Muscle of arm (tissue), 12 donors: ENCODE measurements around the gene GPSM3. TPM values are rescaled to one million over a fixed set of nuclear protein-coding genes. Genes with fewer than 3 reads are reported as not detected.
A peak's percentile ranks its signal among the peaks of the same experiment; 100 is the strongest.

Experiments used
- DNase-seq: peaks from one replicate; pipeline ENCODE4 v3.0.0-alpha.2; 2013
- polyA plus RNA-seq, 12 donors: library from polyadenylated mRNA; unstranded; fragments of 120-200 nt; gene quantifications; one replicate each; pipeline ENCODE4 v1.2.1, GENCODE V29; 2013; ENCODE audit not compliant: insufficient read length in 12 of 12

GPSM3 gene
- polyA plus RNA-seq, 12 donors, result 4.5 to 18.0 (median 6.5) TPM; not detected in 1

DNA sequence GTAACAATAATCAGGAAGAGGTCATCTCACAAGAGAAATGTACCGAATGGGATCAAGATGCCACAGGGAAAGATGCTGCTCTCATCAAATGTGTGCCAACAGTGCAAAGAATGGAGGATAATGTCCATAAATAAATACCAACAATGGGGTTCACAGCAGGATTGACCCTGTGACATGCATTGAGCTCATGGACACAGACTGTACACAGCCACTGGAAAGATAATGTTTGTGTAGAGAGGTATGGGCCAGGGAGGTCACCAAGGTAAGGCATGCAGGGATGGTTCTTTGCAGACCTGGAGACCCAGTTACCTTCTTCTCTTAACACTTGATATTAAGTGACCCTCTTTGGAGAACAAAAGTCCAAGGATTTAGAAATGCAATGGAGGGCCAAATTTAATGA lies 18.0 kb downstream of the GPSM3 start:
- no peak for DNase-seq

DNA sequence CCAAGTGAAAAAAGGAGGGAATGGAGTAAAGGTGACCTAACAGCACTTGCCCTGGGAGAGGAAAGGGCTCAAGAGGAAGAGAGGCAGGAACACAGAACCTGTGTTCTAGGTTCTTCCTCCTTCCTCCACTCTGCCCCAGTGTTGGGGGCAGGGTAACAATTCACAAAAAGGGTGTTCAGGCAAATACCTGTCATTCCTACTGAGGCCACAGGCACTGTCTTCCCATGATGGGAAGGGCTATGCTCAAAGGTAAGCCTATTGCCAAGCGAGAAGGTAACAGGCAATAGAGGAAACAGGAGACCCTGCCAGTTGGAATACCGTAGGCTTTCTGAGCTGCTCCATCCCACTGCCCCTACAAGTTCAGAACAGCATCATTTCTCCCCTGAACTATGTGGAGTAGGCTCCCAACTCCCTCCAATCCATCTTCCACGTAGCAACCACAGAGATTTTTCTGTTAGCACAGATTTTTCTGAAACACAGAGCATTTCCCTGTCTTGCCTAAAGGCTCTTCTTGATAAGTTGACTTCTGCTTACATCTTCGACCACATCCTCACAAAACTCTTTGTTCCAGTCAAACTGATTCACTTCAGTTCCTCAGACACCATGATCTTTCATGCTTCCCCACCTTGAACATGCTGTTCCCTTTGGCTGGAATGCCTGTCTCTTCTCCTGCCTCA lies 19.3 kb downstream of the GPSM3 start:
- no peak for DNase-seq

DNA sequence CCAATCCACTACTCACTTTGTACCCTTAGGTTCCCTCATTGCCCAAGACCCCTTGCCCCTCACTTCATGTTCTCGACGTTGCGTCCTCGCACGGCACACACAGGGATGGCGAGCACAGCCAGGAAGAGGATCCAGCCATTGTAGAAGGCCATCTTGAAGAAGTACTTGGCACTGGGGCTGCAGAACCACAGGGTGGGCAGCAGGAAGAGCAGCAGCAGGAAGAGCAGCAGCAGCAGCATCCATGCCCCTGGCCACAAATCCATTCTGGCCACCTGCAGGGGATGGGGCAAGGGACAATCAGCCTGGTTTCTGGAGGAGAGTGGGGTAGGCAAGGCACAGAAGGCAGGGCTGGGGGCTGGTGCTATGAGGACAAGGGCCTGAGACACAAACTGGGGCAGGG lies 21.2 kb downstream of the GPSM3 start:
- no peak for DNase-seq

DNA sequence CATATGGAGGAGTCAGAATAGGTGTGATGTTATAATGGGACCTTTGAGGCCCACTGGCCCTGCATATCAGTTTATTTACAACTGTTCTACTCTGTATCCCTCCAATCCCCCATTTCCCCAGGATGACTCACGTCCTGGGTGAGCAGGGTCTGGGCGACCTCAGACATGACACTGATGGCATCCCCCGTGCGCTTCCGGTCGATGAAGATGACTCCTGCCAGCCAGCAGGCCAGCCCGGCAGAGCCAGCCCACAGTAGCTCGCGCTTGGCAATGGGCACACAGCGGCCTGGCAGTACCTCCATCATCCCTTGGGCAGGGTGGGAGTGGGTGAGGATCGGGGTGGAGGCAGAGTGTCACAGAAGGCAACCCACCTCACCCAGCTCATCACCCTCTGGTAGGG lies 22.1 kb downstream of the GPSM3 start:
- no peak for DNase-seq

DNA sequence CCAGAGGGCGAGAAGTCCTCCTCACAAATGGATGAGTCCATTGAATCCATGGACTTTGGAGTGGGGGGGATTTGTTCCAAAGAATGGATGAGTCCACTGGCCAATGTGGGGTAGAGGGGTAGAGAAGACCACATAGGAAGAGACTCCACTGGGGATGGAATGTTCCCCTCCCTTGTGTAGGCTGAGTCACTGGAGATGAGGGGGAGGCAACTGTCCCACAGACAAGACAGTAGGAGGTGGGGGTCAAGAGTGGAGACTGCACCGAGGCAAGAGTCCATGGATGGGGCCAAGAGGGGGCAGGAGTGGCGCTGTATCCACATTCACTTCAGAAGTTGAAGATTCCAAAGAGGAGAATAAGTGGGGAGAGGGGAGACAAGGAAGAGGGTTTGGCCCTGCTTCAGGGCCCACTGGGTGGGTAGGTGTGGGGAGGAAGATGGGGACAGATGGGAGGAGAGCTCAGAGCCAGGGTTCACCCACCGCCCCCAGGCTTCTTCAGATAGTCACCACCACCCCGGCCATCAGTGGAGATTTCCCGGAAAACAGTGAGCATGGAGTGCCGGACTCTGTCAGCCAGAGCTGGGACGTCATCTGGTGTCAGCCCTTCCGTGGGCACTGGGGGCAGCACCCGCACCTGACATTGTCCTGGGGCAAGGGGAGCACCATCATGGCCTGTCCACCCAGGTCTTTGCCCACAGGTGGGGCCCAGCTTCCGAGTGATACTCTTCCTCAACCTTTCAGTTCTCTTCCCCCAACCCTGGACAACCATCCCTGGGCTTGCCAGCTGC lies 23.4 kb downstream of the GPSM3 start:
- no peak for DNase-seq

DNA sequence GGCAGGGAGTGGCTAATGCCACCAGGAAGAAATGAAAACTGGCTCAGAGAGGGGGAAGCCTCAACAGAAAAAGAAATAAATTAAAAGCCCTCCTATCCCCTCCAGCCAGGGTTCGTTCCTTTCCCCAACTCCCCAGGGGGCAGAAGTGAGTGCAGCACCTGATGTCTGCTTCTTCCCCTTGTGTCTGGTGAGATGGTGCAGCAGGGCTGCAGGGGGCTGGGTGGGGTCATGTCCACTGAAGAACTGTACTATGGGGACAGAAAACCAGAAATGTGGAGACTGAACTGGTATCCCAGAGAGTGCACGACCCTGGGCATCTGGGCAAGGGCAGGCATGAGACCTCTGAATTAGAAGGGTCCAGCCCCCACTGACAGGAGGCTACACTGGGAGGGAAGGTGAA lies 24.1 kb downstream of the GPSM3 start:
- DNase-seq, result no peak

DNA sequence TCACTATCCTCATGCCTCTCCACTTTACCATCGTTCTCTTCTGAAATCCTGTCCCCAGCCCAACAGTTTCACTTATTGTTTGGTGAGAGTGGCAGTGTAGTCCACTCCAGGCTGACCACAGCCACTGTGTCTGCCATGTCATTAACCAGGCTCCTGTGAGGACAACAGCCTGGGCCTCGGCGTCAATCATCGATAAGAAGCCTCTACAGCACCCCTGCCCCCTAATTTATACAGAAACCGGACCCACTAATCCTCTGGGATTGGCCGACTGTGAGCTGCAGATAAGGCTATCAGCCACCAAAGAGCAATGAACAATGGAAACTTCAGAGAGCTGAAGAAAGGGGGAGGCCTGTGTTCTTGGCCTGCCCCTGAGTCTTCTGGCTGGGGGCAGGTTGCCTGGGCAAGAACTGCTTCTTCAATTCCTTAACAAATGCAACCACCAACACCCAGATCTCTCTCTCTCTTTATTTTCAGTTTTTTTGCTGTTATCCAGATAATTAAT lies 24.6 kb downstream of the GPSM3 start:
- DNase-seq, result no peak

DNA sequence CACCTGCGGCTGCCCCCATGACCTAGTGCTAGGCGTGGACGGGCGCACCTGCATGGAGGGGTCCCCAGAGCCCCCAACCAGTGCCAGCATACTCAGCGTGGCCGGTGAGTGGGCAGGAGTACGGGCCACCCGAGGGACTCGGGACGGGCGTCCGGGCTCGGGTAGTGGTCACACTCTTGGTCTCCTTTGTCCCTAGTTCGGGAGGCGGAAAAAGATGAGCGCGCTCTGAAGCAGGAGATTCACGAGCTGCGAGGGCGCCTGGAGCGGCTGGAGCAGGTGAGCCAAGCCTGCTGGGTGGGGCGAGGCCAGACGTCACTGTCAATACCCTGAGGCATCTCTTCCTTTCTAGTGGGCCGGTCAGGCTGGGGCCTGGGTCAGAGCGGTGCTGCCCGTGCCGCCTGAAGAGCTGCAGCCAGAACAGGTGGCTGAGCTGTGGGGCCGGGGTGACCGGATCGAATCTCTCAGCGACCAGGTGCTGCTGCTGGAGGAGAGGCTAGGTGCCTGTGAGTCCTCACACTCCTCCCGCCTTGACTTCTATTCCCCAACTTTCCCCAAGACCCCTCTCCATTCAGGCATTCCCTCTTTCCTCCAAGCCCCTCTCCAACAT lies 25.2 kb downstream of the GPSM3 start:
- DNase-seq, result no peak

DNA sequence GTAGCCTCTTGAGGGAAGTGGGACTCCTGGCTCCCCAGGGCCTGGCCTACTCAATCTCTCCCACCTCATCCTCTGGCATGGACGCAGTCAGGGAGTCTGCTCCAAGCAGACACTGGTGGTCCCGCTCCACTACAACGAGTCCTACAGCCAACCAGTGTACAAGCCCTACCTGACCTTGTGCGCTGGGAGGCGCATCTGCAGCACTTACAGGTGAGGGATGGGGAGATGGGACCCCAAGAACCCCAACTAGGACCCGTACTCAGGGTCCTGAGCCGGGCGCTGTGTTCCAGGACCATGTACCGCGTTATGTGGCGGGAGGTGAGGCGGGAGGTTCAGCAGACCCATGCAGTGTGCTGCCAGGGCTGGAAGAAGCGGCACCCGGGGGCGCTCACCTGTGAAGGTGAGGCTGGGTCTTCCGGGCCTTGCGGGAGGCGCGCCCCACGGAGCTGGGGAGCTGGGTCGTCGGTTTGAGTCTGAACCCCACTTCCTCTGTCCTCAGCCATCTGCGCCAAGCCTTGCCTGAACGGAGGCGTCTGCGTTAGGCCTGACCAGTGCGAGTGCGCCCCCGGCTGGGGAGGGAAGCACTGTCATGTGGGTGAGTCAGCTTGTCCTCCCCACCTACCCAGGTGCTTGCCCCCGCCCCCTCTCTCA lies 25.9 kb downstream of the GPSM3 start:
- no peak for DNase-seq

DNA sequence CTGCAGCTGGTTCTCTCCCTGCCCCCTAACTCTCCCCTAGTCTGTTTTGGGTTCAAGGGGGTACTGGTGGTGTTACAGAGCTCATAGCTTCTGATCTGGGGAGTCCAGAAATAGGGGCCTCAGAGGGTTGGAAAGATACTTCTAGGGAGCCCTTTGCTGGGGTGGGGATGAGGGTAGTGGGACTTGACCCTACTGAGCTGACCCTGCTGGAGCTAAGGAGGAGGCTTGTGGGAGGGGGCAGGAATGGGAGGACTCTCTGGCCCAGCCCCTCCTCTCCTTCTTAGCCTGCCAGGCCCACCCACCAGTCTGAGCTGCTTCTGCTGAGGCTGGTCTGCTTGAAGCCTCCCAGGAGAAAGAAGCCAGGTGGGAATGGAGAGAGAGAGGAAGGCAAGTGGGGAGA lies 28.1 kb downstream of the GPSM3 start, which contains the start of gene EGFL8:
Gene EGFL8, plus strand, starts transcription at position 301 of the 400 bp plus-strand sequence. CDS start 1,571 bp downstream, outside the sequence.
- DNase-seq, result no peak

DNA sequence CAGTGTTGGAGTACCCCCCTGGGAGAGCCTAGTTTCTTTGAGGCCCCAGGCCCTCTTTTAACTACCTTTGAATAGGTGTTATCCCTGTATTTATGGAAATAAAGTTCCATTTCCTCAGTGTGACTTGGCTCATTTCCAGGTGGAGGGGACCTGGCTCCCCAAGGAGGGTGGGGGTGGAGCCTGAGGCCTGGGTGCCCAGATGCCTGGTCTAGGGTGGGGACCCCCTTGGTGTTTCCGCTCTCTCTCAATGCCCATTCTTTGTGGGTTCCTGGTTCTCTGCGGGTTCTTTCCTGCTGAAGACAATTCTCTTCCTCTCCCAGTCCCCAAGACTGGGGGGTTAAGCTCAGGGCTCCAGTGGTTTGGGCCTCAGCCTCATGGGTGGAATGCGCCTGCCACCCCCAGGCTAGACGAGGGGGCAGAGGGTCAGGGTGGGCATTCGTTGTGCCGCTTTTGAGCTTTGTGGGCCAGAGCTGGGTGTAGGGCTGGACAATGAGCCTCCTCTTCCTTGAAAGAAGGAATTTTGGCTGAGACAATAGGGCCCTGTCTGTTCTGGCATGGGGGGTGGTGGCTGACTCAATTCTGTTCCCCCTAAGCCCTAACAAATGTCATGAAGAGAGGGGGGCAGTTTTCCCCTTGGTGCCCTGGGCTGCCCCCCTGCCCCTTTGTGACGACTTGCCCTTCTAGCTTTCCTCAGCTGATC lies 28.7 kb downstream of the GPSM3 start:
- DNase-seq, result no peak

DNA sequence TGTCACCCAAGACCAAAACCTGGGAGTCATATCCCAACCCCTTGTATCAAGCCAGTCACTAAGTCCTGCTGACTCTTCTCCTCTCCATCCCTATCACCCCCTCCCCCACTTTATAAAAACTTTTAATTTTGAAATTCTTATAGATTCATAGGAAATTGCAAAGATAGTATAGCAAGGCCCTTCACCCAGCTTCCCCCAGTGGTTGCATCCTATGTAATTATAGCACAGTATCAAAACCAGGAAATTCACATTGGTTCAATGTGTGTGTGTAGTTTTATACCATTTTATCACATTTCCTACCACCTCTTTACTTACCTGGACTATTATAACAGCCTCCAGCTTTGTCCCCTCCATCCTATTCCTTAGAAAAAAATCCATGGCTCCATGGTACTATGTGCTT lies 34.4 kb downstream of the GPSM3 start:
- no peak for DNase-seq

DNA sequence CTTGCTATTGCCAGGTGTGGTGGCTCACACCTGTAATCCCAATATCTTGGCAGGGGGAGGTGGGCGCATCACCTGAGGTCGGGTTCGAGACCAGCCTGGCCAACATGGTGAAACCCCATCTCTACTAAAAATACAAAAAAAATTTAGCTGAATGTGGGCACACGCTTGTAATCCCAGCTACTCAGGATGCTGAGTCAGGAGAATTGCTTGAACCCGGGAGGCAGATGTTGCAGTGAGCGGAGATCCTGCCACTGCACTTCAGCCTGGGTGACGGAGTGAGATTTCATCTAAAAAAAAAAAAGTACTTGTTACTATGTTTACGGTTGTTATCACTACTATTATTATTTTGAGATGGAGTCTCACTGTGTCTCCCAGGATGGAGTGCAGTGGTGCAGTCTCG lies 35.6 kb downstream of the GPSM3 start:
- DNase-seq, result no peak

DNA sequence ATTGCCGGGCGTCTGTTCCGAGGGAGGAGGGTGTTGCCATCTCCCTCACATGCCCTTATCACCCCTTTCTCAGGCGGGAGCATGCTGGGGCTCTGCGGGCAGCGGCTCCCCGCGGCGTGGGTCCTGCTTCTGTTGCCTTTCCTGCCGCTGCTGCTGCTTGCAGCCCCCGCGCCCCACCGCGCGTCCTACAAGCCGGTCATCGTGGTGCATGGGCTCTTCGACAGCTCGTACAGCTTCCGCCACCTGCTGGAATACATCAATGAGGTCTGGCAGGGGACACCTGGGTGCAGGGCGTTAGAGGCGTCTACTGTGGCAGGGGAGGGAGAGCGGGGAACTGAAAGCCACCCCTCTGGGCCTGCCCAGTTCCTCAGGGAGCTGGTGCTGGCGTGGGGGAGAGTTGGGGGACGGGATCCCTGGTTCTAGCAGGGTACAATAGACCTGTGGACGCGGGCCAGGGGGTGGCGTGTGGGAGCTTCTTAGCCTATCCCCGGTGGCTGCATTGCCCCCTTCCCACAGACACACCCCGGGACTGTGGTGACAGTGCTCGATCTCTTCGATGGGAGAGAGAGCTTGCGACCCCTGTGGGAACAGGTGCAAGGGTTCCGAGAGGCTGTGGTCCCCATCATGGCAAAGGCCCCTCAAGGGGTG lies 37.8 kb downstream of the GPSM3 start:
- peak; percentile 65 for DNase-seq

DNA sequence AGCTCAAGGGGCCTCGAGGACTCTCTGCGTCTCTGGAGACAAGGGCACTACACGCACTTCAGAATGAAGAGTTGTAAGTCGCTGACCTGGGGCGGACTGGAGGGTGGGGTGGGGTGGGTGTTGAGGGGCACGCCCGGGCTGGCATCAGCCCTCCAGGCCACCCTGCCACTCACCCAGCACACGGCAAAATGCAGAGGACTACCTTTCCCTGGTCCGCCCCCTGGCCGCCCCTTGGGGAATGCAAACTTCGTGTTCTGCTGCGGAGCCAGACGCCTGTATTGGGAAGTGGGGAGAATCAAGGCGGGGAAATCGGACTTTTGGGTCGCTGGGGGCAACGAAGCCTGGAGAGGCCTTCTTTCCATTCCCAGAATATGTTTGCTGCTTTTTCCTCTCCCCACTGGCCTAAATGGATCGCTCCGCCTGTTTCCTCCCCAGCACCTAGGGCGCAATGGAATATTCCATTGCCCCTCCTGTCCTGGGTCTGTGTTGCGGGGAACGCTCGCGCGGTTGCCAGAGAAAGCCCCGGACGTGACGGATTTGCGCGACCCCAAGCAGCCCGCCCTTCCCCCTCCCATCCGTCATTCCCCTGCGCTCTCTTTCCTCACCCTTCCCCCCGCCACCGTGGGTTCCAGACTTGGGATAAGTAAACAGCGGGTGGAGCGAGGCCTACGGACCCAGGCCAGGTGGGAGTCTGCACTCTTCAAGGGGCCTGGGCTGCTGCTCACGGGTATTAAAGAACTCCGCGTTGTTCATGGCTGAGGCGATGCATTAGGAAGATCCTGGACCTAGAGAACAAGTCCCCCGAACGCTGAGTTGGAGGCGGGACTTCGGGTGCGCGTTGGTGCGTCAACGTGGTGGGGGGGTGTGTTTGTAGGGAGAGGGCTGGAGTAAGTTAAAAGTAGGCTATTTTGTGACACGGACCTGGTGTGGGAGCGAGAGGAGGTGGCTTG lies 38.6 kb downstream of the GPSM3 start, which contains the start of gene PPT2:
Gene PPT2, plus strand, starts transcription at position 578 of the 950 bp plus-strand sequence. CDS start 454 bp downstream, outside the sequence.
- peak; percentile 96 for DNase-seq

DNA sequence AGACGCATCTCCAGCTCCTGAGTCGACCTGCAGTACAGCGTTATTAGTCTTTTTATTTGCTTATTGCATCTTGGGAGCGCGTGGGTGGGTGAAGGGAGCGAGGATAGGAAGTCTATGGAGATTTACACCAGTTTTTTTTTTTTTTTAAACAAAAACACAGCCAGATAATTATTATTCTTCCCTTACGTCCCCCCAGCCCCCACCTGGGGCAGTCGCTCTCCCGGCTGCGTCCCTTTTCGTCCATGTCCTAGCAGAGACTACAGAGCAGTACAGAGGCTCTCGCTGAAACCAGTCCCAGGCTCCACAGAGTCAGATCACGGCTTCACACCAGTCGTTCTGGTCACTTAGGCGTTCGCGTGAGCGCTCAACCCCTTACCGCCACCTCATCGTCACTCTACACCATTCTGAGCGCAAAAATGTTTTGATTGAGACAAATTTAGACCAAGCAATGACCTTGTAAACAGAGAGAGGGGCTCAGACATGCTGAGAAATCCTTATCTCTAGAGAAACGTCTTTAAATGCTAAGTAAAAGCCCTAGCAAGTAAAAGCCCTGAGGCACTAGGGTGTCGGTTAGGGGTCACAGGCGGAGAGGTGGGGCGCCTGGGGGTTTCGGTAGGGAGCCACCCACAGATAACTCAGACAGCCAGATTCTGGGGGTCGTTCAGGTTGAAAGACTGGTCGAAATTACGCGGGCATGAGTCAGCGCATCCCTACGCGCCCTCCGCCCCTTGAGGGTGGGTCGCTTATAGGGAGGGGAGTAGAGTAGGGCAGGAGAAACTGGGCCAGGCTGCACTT lies 39.5 kb downstream of the GPSM3 start:
- peak; percentile 32 for DNase-seq

DNA sequence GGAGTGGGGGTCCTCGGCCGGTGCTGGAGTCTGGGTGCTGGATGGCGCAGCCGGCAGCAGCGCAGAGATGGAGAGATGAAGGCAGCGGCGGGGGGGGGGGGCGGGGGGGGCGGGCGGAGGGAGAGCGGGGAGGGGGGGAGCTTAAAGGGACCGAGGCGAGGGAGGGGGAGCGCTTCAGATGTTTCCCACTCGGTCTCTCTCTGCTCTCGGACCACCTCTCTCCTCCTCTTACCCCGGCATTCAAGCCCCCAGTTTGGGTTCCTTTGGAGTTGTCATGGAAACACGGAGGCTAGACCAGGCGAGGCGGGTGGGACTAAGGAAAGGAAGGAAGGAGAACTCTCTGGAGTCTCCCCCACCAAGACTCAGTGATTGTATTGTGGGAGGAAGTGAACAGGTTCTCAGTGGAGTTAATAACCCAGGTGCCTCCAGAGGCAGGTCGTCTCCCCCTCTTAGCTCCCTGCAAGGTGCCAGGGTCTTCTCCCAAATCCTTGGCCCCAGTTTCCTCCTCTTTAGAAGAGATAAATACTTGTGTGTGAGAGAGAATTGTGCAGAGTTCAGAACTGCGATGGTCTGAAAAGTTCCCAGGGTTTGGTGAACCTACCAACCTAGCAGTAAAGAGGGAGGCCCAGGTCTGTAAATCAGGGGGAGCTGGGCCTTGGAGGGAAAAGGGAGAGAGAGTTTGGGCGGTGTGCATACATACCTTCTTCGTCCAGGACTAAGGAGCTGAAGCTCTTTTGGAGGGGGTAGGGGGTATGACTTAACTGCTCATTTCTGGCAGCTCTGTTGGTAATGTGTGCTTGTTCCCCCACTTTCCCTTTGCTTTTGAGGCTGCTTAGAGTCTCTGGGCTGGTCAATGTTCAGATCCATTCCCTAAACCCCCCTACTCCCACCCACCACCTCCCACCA lies 40.3 kb downstream of the GPSM3 start, which contains the start of gene PRRT1:
Gene PRRT1, minus strand, starts transcription at position 77 of the 906 bp plus-strand sequence. CDS start 112 bp downstream, outside the sequence.
- DNase-seq, result no peak
